Epithelial cell of proximal tubule (primary cell): Measurements from ENCODE around the gene WASHC2A. TPM values are rescaled to one million over a fixed set of nuclear protein-coding genes. Genes with fewer than 3 reads are reported as not detected.
A peak's percentile ranks its signal among the peaks of the same experiment; 100 is the strongest.
"Not testable (repeated sequence)": the region's sequence is repeated elsewhere in the genome, so short reads cannot be mapped to it uniquely, and the experiment has no call there.

Experiments
- DNase-seq: peaks from one replicate; pipeline ENCODE4 v3.0.0-alpha.2; 2011; ENCODE audit warnings: low read depth
- H3K4me3 ChIP-seq: 2 replicates; pipeline ENCODE4 v1.5.1; 2011; ENCODE audit warnings: low read depth, mild to moderate bottlenecking, low read length
- CTCF ChIP-seq: conservative IDR thresholded peaks from 2 replicates; pipeline ENCODE4 v1.5.1; 2012; ENCODE audit warnings: low read depth, mild to moderate bottlenecking, low read length
- total RNA-seq: library from RNA; depleted of rRNA; stranded (reverse); fragments of >200 nt; gene quantifications from 2 replicates; pipeline ENCODE4 v1.2.3, GENCODE V29; 2015

WASHC2A gene
- total RNA-seq, 1 donor from 2014 or later: 22.2 TPM

- not testable (repeated sequence) for DNase-seq, H3K4me3 ChIP-seq
Observed at GRCh38 chr10:50145575-50145974, 77.8 kb downstream of the WASHC2A start.

GRCh38 chr10:50152792-50153272 is 85.1 kb downstream of the WASHC2A start:
- DNase-seq: no peak
- peak overlapping the region; percentile 27 for H3K4me3 ChIP-seq
- TF ChIP-seq CTCF: no peak

GRCh38 chr10:50157868-50158267 is 90.1 kb downstream of the WASHC2A start:
- not testable (repeated sequence) for H3K4me3 ChIP-seq, DNase-seq

GRCh38 chr10:50159856-50160255 is 92.1 kb downstream of the WASHC2A start:
- not testable (repeated sequence) for H3K4me3 ChIP-seq, DNase-seq

- not testable (repeated sequence) for DNase-seq, H3K4me3 ChIP-seq
Observed at GRCh38 chr10:50165038-50165437, 97.3 kb downstream of the WASHC2A start.

GRCh38 chr10:50167833-50168232 is 100.1 kb downstream of the WASHC2A start:
- DNase-seq, H3K4me3 ChIP-seq: not testable (repeated sequence)

GRCh38 chr10:50169506-50169905 is 101.8 kb downstream of the WASHC2A start:
- not testable (repeated sequence) for DNase-seq

GRCh38 chr10:50174788-50175525 is 107.2 kb downstream of the WASHC2A start:
- not testable (repeated sequence) for DNase-seq, H3K4me3 ChIP-seq

More at GRCh38 chr10:50169506-50169905, 101.8 kb downstream of the WASHC2A start:
- not testable (repeated sequence) for H3K4me3 ChIP-seq

Other genes starting within 250 kb of the WASHC2A start
- 20.4 and 24.3 TPM in 2 replicates for gene PARG, start 125.9 kb upstream of the WASHC2A start, total RNA-seq
- 10.6 and 12.8 TPM in 2 replicates for gene TIMM23B, start 125.9 kb upstream of the WASHC2A start, total RNA-seq
- gene AGAP6, start 79.5 kb upstream of the WASHC2A start, total RNA-seq: 2.9 and 3.4 TPM in 2 replicates
- gene ASAH2, start 183.6 kb downstream of the WASHC2A start, total RNA-seq: 0.14 and 0.46 TPM in 2 replicates